GM18870 (cell line): ENCODE results near the gene ABHD12.

Experiments used
- ATAC-seq: cut with Tn5 transposase; IDR thresholded peaks from one replicate; pipeline ENCODE4 v1.9.1; 2021; ENCODE audit warnings: moderate library complexity; ENCODE audit not compliant: unreplicated experiment

ABHD12 gene

GRCh38 chr20:25280051-25280573 is 110.5 kb downstream of the ABHD12 start:
- no peak for ATAC-seq

DNA sequence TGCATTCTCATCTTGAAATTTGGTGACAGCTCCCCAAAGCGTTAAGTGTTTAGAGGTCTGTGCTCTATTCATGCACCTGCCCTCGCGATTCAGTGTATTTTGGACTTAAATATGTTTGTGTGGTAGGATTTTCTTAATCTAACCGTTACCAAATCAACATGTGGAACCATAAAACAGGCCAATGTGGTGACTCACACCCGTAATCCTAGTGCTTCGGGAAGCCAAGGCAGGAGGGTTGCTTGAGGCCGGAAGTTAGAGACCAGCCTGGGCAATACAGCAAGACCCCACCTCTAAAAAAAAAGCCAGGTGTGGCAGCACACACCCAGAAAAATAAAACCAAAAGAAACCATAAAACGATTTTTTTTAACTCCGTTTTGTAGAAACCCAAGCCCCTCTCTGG is 111.2 kb downstream of the ABHD12 start:
- no peak for ATAC-seq

- ATAC-seq, result no peak
Observed at GRCh38 chr20:25278636-25279361, 111.8 kb downstream of the ABHD12 start.

DNA sequence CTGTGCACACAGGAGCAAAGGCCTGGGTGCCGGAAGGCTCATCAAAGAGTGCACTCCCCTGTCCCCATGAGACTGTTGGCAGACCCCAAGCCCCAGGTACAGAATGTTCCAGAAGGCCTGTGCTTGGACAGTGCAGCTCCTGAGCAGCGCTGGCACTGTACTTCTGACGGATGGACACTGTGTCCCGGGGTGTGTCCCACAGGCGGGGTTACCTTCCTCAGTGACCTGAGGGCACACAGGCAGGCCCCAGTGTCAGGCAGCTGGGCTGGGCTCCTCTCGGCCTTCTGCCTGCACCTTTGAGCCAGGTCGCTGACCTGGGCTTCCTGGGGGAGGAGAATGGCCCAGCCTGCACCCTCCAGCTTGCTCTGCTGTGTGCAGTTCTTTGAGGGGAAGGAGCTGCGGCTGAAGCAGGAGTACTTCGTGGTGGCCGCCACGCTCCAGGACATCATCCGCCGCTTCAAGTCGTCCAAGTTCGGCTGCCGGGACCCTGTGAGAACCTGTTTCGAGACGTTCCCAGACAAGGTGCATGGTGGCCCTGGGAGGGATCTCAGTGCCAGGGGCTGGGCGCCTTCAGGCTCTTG is 112.6 kb downstream of the ABHD12 start:
- ATAC-seq, result no peak

- ATAC-seq, result no peak
Observed at GRCh38 chr20:25277051-25277801, 113.4 kb downstream of the ABHD12 start.

- no peak for ATAC-seq
Observed at GRCh38 chr20:25276533-25277050, 114.0 kb downstream of the ABHD12 start.

GRCh38 chr20:25275813-25276532 is 114.7 kb downstream of the ABHD12 start:
- ATAC-seq, result no peak

GRCh38 chr20:25274891-25275812 is 115.5 kb downstream of the ABHD12 start:
- no peak for ATAC-seq

DNA sequence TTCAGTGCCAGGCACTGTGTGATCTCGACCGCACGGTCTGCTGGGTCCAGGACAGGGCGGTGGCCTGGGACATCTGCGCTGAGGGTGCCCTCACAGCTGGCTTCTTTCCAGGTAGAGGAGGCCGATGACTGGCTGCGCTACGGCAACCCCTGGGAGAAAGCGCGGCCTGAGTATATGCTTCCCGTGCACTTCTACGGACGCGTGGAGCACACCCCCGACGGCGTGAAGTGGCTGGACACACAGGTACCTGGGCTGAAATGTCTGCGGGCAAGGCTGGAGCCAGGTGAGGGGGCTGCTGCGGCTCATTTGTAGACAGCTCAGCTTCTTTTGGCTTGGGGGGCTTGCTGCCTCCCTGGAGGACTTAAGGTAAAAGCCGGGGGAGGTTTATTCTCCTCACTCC is 116.2 kb downstream of the ABHD12 start:
- ATAC-seq, result no peak

DNA sequence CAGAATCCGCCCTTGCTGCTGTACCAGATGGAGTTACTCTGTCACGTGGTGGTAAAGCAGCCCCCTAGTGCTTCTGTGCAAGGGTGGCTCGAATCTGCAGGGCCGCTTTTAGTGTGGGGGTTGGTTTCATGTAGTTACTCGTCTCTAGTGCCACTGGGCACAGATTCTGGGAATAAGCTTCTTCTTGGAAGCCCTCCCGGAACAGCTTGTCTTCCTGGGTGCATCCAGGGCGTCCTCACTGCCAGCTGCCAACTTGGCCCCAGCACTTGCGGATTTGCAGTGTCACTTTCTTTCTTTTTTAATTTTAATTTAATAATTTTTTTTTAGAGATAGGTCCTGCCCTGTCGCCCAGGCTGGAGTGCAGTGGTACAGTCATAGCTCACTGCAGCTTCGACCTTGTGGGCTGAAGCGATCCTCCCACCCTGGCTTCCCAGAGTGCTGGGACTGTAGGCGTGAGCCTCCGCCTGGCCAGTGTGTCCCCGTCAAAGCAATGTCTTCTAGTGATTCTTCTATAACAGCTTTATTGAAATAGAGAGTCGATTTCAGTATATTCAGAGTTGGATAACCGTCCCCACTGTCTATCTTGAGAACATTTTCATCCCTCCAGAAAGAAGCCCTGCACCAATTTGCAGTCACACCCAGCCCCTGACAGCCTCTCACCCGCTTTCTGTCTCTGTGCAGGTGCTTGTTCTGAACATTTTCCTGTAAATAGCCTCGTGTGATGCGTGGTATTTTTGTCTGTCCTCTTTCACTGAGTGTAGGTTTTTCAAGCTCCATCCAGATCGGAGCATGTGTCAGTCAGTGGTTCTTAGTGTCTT is 116.9 kb downstream of the ABHD12 start:
- ATAC-seq, result no peak

- no peak for ATAC-seq
Observed at GRCh38 chr20:25273046-25273445, 117.6 kb downstream of the ABHD12 start.

- no peak for ATAC-seq
Observed at GRCh38 chr20:25272223-25273000, 118.2 kb downstream of the ABHD12 start.

DNA sequence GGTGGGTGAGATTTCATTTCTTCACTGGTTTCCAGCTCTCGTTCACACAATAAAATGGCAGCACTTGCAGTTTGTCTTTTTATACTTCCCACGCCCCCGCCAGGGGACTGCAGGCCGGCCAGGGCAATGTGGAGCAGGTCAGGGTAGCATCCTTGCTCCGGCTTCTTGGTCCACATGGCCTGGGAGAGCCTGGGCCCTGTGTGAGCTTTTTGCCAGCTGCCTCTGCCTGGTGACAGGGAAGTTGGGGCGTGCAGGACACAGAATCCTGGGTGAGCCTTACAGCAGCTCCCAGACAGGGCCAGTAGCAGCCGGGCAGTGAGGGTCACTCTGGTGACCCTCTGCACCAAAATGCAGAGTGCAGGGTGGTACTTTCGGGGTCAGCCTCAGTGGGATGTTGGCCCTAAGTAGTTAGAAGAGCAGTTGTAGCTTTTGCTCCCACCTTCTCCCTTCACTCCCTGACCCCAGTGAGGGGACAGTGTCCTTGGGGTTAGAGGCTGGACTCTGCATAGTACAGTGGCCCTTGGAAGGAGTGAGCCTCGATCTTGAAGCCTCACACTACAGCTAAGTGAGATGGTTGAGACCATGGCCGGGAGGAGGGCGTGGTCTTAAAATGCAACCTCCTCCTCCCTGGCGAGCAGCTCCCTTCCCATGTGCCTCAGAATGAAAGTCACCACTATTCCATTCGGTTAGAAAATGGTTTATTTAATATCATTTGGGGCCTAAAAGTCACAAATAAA is 119.0 kb downstream of the ABHD12 start:
- no peak for ATAC-seq

DNA sequence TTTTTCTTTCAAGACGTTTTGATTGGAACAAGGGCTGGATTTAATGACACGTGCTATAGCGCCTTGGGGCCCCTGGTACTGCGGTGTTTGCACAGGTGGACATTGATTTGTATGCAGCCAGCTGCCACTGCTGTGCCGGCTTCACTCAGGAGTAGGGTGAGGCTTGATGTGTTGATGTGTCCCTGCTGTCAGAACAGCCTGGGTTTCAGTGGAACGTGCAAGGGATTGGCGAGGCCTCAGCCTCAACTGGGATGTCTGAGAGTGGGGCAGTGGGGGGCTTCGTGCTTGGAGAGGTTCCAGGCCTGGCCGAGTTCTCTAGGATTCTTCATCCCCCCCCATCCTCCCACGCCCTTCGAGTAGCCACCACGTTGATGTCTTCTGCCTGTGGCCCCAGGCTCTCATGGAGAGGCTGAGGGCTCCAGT is 119.8 kb downstream of the ABHD12 start:
- no peak for ATAC-seq

- no peak for ATAC-seq
Observed at GRCh38 chr20:25269833-25270170, 120.8 kb downstream of the ABHD12 start.

- no peak for ATAC-seq
Observed at GRCh38 chr20:25269057-25269832, 121.4 kb downstream of the ABHD12 start.
